Transverse colon (tissue), 4 donors: ENCODE data around the gene LMF1. TPM values are rescaled to one million over a fixed set of nuclear protein-coding genes. Genes with fewer than 3 reads are reported as not detected.

Source experiments
- DNase-seq: peaks from one replicate; pipeline ENCODE4 v3.0.0-alpha.2; 2019
- H3K27ac ChIP-seq, 4 donors: fragments of 200-600 bp; sonication (generic); 2 replicates each; pipeline ENCODE4 v1.5.1; 2016 to 2018; ENCODE audit warnings: inconsistent platforms in 4 of 4
- H3K27me3 ChIP-seq: fragments of 200-600 bp; sonication (generic); 2 replicates; pipeline ENCODE4 v1.5.1; 2017; ENCODE audit warnings: inconsistent platforms
- H3K36me3 ChIP-seq, 4 donors: fragments of 200-600 bp; sonication (generic); 2 replicates each; pipeline ENCODE4 v1.5.1; 2017 to 2019; ENCODE audit warnings: inconsistent platforms in 4 of 4
- H3K4me1 ChIP-seq, 4 donors: fragments of 200-600 bp; sonication (generic); 2 replicates each; pipeline ENCODE4 v1.5.1; 2017 to 2020; ENCODE audit warnings: inconsistent platforms in 4 of 4
- H3K4me3 ChIP-seq, 4 donors: fragments of 200-600 bp; sonication (generic); 1 replicate in 1 of 4; 2 replicates in 3 of 4; pipeline versions ENCODE4 v1.5.1 to v1.6.1; 2017 to 2019; ENCODE audit warnings: inconsistent platforms in 4 of 4
- H3K9me3 ChIP-seq, 2 donors: fragments of 200-600 bp; sonication (generic); 2 replicates each; pipeline ENCODE4 v1.5.1; 2017 to 2019; ENCODE audit warnings: inconsistent platforms in 2 of 2
- EP300 ChIP-seq: sonication (generic); formaldehyde crosslinking; IDR thresholded peaks from one replicate; pipeline ENCODE4 v1.6.1; 2017; ENCODE audit warnings: antibody characterized with exemption, low read depth
- POLR2A ChIP-seq: fragments of 450-650 bp; IDR thresholded peaks from one replicate; pipeline ENCODE4 v1.6.1; 2016; ENCODE audit warnings: antibody characterized with exemption, mild to moderate bottlenecking, moderate library complexity
- POLR2AphosphoS5 ChIP-seq, 3 donors: sonication (generic); formaldehyde crosslinking; IDR thresholded peaks; one replicate each; pipeline ENCODE4 v1.6.1; 2016; ENCODE audit warnings: antibody characterized with exemption in 3 of 3
- WGBS, 2 donors: methylation state at CpG; one replicate each; pipeline ENCODE4 v1.1.5; 2018; ENCODE audit warnings: low coverage in 1 of 2; 5-methylcytosine and 5-hydroxymethylcytosine counted together
- in situ Hi-C, 4 donors: fragments of 200-750 bp; cut with MboI; loops; one replicate each; pipeline versions ENCODE4 v1.15.0 to v1.15.1; 2017; ENCODE audit warnings: low sequenced_read_pairs in 3 of 4, low pct_ligation_motif_present in 1 of 4, low pct_unique_long_range_greater_than_20kb in 1 of 4
- intact Hi-C: fragments of 100-400 bp; cut with DNase I; formaldehyde crosslinking; loops from one replicate; pipeline ENCODE4 v1.15.1; 2023; ENCODE audit warnings: low total_unique reads
- total RNA-seq, 4 donors: library from RNA; depleted of rRNA; stranded (reverse); fragments of >200 nt; gene quantifications; one replicate each; pipeline ENCODE4 v1.1.0, GENCODE V29; 2016
- TF ChIP-seq, protein P1 (sequence below), 5 experiments: fragments of 200-600 bp in 3 of 5; fragments of 450-650 bp in 2 of 5; sonication (generic) in 3 of 5; IDR thresholded peaks; 1 replicate in 2 of 5; 2 replicates in 3 of 5; pipeline ENCODE4 v1.5.1; 2016 to 2017; ENCODE audit warnings: antibody characterized with exemption in 5 of 5, inconsistent platforms in 3 of 5, mild to moderate bottlenecking in 2 of 5, moderate library complexity in 1 of 5

Gene LMF1
- total RNA-seq, 4 donors from 2014 or later: 15.9 to 34.8 (median 19.6) TPM

DNA sequence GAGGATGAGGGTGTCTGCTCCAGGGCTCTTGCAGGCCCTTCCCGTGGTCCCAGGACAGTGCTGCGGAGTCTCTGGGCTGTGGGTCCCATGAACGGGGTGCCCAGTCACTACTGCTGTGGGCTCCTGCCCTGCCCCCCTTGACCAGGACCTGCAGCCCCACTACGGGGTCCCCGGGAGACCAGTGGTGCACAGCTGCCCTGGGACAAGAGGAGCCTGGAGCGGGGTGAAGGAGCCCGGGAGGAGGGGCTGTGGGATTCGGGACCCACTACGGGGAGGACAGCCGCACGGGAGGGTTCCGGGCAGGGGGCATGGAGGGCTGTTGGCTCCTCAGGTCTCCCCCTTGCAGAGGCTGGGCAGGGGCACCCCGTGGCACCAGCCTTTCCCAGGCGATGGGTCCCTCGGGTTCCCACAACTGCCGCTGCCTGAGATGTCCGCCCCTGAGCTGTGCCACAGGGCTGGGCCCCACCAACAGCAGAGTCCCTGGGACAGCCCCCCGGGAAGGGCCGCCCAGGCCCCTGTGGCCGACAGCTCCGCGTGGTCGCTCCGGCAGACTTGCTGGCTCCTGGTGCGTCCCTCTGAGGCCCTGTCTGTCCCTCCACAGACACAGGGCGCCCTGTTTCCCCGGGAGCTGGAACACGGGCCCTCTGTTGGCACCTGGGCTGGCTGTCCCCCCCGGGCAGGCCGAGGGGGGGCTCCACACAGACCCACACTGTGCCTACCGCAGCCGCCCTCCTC, 118.2 kb downstream of the LMF1 start:
- Histone ChIP-seq H3K27me3 (no peaks in the 10 kb centered on the region), H3K9me3 (no peaks in the 10 kb centered on the region), H3K4me1 (no peaks in the 10 kb centered on the region), H3K4me3 (no peak overlapping the region), H3K36me3 (no peaks in the 10 kb centered on the region), H3K27ac (no peak overlapping the region)
- TF ChIP-seq, protein P1, sequence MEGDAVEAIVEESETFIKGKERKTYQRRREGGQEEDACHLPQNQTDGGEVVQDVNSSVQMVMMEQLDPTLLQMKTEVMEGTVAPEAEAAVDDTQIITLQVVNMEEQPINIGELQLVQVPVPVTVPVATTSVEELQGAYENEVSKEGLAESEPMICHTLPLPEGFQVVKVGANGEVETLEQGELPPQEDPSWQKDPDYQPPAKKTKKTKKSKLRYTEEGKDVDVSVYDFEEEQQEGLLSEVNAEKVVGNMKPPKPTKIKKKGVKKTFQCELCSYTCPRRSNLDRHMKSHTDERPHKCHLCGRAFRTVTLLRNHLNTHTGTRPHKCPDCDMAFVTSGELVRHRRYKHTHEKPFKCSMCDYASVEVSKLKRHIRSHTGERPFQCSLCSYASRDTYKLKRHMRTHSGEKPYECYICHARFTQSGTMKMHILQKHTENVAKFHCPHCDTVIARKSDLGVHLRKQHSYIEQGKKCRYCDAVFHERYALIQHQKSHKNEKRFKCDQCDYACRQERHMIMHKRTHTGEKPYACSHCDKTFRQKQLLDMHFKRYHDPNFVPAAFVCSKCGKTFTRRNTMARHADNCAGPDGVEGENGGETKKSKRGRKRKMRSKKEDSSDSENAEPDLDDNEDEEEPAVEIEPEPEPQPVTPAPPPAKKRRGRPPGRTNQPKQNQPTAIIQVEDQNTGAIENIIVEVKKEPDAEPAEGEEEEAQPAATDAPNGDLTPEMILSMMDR (IDR thresholded peaks at IDR 0.05): no peak
- TF ChIP-seq POLR2AphosphoS5 (IDR thresholded peaks at IDR 0.05) (no peak), EP300 (no peak), POLR2A (no peak)
- DNase-seq: no peak
- in situ Hi-C loops (no loop called here), intact Hi-C loops (no loop called here)
- WGBS, 2 donors: 90% methylated on average over 28 of the region's 32 CpGs; no CpG with 5 or more reads in 1 of the 2 donors

DNA sequence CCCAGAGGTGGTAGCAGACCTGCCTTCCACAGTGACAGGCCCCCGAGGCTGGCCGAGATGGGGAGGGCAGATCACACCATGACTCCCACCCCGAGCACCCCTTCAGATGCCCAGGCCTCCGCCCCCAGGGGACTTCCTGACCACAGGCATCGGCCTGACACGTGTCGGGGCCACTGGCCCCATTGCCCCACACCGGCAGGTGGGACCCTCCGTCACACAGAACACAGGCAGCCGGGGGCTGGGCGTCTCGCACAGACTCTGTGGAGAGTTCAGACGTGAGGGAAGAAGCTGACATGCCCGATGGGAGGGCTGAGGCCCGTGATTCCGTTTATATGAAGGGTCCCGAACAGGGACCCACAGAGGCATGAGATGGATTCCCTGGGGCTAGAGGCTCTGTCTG, 118.9 kb downstream of the LMF1 start:
- 82% methylated on average over 16 of the region's 17 CpGs; no CpG with 5 or more reads in 1 of the 2 donors for WGBS, 2 donors
- no peak for DNase-seq
- TF ChIP-seq, protein P1 (IDR thresholded peaks at IDR 0.05): no peak
- TF ChIP-seq POLR2AphosphoS5 (IDR thresholded peaks at IDR 0.05) (no peak), EP300 (no peak), POLR2A (no peak)
- H3K4me3 ChIP-seq: no peak overlapping the region
- no peaks in the 10 kb centered on the region for H3K4me1 ChIP-seq
- intact Hi-C loops: no loop called here
- H3K9me3 ChIP-seq: no peaks in the 10 kb centered on the region
- H3K27me3 ChIP-seq: no peaks in the 10 kb centered on the region
- H3K27ac ChIP-seq: no peak overlapping the region
- in situ Hi-C loops: no loop called here
- H3K36me3 ChIP-seq: no peaks in the 10 kb centered on the region

DNA sequence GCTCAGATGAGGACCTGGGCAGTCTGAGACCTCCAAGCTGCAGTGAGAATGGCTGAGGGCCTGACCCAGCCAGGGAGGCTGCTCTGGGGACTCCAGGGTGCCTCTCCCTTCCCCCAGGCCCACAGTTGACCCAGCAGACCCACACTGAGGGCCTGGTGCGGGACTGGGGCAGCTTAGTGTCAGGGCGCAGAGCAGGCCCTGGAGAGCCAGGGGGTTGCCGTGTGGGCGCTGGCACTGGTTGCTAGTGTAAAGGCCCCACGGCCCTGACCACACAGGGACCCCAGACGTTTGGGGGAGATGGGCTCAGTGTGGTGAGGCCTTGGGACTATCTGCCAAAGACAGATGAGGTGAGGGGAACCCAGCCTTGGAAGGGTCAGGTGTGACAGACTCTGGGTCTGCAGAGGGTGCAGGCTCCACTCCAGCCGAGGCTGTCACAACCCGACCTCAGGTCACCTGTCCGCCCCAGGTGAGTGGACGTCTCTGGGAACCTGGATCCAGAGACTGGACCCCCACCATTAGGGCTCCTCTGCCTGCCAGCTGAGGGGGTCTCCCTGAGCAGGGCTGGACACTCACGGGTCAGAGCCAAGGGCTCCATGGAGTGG, 119.5 kb downstream of the LMF1 start:
- in situ Hi-C loops (no loop called here), intact Hi-C loops (no loop called here)
- Histone ChIP-seq H3K36me3 (no peaks in the 10 kb centered on the region), H3K4me3 (no peak overlapping the region), H3K4me1 (no peaks in the 10 kb centered on the region), H3K27ac (no peak overlapping the region), H3K9me3 (no peaks in the 10 kb centered on the region), H3K27me3 (no peaks in the 10 kb centered on the region)
- DNase-seq: no peak
- WGBS, 2 donors: 87% methylated on average over 8 of the region's 11 CpGs; no CpG with 5 or more reads in 1 of the 2 donors
- TF ChIP-seq POLR2A: no peak
- TF ChIP-seq POLR2AphosphoS5 (IDR thresholded peaks at IDR 0.05): no peak
- TF ChIP-seq EP300: no peak
- TF ChIP-seq, protein P1 (IDR thresholded peaks at IDR 0.05): no peak

DNA sequence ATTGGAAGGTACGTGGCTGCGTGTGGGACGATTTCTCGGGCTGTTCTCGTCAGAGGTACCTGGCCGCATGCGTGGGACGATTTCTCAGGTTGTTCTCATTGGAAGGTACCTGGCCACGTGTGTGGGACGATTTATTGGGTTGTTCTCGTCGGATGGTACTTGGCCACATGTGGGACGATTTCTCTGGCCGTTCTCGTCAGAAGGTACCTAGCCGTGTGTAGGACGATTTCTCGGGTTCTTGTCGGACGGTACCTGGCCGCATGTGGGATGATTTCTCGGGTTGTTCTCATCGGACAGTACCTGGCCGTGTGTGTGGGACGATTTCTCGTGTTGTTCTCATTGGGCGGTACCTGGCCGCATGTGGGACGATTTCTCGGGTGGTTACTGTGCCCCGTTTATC, 120.1 kb downstream of the LMF1 start:
- H3K36me3 ChIP-seq: no peaks in the 10 kb centered on the region
- no peak overlapping the region for H3K4me3 ChIP-seq
- in situ Hi-C loops (no loop called here), intact Hi-C loops (no loop called here)
- no peak for TF ChIP-seq EP300
- no peak for TF ChIP-seq POLR2AphosphoS5 (IDR thresholded peaks at IDR 0.05)
- TF ChIP-seq, protein P1 (IDR thresholded peaks at IDR 0.05): no peak
- TF ChIP-seq POLR2A: no peak
- 88 to 91% methylated on average over 17 to 31 of the region's 31 CpGs for WGBS, 2 donors
- H3K9me3 ChIP-seq: no peaks in the 10 kb centered on the region
- no peaks in the 10 kb centered on the region for H3K4me1 ChIP-seq
- no peak overlapping the region for H3K27ac ChIP-seq
- H3K27me3 ChIP-seq: no peaks in the 10 kb centered on the region
- DNase-seq: no peak
